GM18909 (cell line): ENCODE measurements around the gene TRAIP.
"Not testable (repeated sequence)": the region's sequence is repeated elsewhere in the genome, so short reads cannot be mapped to it uniquely, and the experiment has no call there.

Experiments used
- ATAC-seq: cut with Tn5 transposase; IDR thresholded peaks from one replicate; pipeline ENCODE4 v1.9.1; 2021; ENCODE audit warnings: mild to moderate bottlenecking; ENCODE audit not compliant: unreplicated experiment, poor library complexity

The TRAIP gene

GRCh38 chr3:49831341-49831740, 25.0 kb downstream of the TRAIP start:
- ATAC-seq: no peak

DNA sequence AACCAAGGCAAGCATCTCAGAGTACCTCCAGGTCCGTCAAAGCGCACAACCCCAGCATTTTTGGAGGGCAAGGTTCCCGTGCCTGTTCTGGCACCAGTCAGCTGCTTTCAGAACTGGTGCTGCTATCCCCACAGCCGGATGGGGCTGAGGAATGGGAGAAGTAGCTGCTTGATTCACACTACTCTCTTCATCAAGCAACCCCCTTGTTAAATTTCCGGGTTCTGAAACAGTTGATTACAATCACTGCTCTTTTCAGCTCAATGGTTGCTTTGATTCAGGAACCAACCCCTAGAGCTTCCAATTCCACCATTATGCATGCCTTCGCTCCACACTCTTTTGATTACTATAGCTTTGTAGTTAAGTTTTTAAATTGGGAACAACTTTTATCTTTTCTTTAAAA, 30.3 kb downstream of the TRAIP start:
- no peak for ATAC-seq

DNA sequence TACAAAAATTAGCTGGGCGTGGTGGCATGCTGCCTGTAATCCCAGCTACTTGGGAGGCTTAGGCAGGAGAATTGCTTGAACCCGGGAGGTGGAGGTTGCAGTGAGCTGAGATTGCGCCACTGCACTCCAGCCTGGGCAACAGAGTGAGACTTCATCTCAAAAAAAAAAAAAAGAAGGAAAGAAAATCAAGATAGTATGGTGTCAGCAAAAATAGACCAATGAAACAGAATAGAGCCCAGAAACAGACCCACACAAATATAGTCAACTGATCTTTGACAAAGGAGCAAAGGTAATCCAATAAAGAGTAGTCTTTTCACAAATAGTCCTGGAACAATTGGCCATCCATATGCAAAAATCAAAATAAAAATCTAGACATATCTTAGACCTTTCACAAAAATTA, 33.2 kb downstream of the TRAIP start:
- ATAC-seq: not testable (repeated sequence)

GRCh38 chr3:49813497-49814174, 42.7 kb downstream of the TRAIP start, which contains the start of gene UBA7:
Gene UBA7 (minus strand): TSS chr3:49813953. CDS start chr3:49813787, 166 bp downstream.
- ATAC-seq: peak; percentile 79

DNA sequence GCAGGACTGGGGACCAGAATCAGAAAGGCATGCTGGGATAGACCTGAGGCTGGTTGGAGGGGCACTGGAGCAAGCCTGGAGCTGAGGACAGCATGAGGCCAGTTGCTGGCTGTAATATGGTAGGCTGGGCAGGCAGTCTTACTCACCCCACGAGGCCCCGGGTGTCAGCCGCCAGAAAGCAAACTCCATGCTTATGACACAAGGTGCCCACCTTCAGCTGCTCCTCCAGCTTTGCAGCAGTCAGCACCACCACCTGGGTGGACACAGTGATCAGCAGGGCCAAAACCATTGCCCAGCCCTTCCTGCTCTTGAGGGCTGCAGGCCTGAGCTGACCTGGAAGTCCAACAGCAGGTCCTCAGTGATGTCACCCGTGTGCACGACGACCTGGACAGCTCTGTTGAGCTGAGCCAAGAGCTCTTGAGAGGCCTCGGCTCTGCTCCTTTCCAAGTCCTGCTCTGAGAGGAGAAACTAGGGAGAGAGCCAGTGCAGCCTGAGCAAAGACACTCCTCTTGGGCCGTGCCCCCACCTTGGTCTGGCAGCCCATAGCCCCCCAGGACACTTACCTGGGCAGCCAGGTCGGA, 43.4 kb downstream of the TRAIP start:
- ATAC-seq: no peak

DNA sequence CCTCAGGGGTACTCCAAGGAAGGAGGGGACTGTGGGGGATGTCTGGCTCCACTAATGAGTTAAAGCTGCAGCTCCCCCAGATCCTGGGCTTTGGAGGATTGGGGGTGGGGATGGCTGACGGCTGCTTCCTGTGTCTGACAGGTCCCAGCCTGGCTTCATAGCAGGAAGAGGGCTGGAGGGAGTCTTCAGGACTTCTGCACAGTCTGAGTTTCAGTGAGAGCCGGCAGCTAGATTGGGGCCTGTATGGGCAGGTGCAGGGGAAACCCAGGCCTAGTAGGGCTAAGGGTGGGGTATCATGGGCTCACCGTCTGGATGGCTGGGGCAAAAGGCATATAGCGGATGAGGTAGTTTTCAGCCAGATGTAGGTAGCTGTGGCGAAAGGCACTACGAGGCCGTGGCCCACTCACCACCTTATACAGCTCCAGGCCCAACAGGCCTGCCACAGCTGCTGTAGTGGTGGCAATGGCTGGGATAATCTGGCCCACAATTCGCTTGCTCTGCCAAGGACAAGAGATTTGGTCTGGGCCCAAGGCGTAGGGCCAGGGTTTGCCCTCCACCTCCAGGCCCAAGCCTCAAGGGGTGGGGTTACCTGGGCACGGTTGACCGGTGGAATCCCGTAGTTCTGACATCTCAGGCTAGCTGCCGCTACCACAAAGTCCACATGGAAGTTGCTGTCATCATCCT, 48.8 kb downstream of the TRAIP start:
- no peak for ATAC-seq

DNA sequence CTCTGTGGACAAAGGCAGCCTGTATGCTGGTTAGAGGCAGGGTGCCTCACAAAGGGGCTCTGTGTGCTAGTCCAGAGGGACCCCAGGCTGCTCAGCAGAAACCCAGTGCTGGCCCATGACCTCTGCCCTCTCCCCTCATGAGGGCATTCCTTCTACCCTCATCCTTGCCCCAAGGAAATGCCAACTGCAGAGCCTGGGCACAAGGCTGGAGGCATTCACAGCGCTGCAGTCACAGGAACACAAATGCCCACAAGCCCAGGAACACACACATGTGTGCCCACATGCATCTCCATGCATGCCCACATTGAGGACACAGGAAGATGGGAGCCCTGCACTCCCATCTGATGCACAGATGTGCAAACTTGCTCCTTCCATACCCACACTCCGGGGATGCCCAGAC, 49.5 kb downstream of the TRAIP start:
- no peak for ATAC-seq

GRCh38 chr3:49805897-49806701, 50.3 kb downstream of the TRAIP start:
- no peak for ATAC-seq

- no peak for ATAC-seq
Observed at GRCh38 chr3:49805367-49805782, 51.0 kb downstream of the TRAIP start.

DNA sequence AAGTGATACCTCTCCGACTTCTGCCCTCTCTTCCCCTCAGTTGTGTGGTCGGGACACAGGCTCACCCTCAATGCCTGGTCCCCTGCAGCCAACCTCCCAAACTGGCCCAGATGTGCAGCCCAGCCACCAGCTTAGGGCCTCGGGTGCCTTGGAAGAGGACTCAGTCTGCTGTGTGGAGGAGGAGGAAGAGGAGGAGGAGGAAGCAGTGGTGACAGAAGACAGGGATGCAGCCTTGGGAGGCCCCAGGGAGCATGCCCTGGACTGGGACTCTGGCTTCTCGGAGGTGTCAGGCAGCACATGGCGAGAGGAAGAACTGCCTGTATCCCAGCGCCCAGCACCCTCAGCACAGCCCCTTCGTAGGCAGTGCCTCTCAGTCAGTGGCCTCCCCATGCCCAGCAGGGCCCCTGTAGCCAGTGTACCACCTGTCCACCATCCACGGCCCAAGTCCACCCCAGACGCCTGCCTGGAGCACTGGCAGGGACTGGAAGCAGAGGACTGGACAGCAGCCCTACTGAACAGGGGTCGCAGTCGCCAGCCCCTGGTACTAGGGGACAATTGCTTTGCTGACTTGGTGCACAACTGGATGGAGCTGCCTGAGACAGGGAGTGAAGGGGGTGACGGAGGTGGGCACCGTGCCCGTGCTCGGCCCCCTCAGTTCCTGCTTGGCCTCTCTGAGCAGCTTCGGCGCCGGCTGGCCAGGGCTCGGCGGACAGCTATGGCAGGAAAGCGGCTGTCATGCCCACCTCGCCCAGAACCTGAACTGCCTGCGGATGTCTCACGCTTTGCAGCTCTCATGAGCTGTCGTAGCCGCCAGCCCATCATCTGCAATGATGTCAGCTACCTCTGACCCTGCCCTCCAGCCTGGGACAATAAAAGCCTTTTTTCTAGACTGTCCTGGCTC, 52.0 kb downstream of the TRAIP start:
- no peak for ATAC-seq

- peak; percentile 12 for ATAC-seq
Observed at GRCh38 chr3:49803465-49804140, 52.8 kb downstream of the TRAIP start.

DNA sequence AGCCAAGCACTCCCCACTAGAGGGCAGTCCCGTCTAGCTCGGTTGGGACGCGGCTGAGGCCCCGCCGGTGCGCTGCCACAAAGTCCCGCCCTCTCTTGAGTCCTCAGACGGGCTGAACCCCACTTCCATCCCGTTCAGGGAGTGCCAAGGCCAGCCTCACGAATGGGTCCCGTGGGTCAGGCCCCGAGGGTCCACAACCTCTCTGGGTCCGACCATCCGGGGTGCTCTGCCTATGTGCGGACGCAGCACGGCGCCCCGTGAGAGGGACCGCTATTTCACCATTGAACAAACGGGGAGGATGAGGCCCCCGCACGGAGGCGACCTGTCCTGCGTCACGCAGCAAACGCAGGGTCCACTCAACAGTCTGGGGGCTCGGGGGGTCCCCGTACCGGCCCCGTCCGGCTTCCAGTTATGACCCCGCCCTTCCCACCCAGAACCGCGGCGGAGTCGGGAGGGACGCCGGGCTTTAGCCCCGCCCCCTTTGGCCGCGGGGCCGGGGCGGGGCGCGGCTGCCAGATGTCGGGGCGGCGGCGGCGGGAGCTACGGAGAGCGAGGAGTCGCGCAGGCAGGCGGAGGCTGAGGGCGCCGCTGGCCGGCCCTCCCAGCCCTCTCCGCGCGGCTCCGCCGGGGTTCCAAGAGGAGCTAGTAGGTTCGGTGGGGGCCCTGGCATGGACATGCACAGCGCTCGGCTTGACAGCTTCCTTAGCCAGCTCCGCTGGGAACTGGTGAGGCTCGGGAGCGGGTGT, 53.5 kb downstream of the TRAIP start, which contains the start of gene INKA1:
INKA1 (plus strand) TSS at position 543 of the 746 bp plus-strand sequence; CDS start at position 675, 132 bp downstream.
- ATAC-seq: peak; percentile 64

- ATAC-seq: no peak
Observed at GRCh38 chr3:49801160-49801559, 55.2 kb downstream of the TRAIP start.

DNA sequence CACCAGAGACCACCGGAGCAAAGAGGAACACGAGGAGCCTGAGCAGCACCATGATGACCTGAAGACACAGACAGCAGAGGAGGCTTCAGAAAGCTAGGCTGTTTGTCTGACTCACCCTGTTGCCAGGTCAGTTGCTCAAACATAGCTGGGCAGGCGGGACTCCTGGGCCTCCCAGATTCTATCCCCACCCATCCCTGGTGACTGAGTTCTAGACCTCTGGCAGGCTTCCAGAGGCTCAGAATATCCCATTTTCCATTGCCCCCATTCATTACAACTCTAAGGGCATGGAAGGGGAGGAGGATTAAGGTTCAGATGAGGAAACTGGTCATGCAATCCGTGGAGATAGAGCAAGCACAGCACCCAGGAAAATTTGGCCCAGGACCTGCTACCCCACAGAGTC, 56.6 kb downstream of the TRAIP start, which contains the start of gene CDHR4:
CDHR4 (minus strand) TSS at position 113 of the 400 bp plus-strand sequence; CDS start at position 52, 61 bp downstream.
- ATAC-seq: no peak

DNA sequence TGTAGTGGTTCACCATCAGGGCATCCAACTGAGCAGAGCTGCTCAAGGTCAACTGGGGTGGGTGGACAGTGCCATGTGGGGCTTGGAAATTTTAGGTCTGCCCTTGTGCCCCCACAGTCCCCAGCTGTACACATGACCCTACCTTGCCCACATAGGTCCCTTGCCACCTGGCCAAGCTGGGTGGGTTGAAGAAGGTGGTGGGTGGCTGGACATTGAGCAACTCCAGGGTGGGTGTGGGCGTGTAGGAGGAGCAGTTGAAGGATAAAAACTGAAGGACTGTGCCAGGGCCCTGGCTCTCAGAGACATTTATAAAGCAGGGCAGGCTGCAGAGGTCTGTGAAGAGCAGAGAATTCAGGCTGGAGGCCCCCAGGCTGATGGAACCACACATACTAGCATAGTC, 57.3 kb downstream of the TRAIP start:
- no peak for ATAC-seq

DNA sequence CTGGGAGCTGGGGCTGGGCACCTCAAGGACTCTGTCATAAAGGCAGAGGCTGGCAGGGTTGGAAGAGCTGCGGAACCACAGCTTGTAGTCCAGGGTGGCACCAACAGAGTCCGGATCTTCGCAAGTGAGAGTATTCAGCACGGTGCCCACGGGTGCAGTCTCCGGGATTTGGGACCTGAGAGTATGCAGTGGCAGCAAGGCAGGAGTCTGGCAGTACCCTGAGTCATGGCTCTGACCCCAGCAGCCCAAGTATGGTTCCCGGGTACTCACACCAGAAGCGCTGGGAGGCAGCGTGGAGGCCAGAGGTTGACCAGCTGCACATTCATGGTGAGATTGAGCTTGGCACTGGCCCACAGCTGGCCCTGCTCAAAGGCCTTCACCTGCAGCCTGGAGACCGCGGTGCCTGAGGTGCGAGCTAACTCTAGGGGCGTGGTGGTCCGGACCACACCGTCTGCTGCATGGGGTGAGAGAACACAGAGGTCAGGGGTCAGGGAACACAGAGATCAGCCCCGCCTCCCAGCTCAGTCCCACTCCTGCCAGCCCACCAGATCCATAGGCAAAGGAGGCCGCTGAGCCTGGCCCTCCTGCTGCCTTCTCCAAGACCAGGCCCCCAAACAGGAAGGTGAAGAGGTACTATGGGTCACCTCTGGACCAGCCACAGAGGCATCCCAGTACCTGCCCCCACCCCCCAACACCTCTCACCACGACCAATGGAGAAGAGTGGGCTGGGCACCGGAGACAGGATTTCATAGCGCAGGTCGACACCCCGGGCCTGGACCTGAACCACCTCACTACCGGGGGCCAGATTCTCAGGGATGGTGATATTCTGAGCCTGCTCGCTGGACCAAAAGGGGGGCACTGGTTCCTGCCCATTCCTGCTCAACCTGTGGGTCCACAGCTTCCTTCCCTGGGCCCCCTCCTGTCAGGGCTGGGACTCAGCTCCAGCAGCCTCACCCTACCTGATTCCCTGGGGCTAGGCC, 61.1 kb downstream of the TRAIP start:
- no peak for ATAC-seq

DNA sequence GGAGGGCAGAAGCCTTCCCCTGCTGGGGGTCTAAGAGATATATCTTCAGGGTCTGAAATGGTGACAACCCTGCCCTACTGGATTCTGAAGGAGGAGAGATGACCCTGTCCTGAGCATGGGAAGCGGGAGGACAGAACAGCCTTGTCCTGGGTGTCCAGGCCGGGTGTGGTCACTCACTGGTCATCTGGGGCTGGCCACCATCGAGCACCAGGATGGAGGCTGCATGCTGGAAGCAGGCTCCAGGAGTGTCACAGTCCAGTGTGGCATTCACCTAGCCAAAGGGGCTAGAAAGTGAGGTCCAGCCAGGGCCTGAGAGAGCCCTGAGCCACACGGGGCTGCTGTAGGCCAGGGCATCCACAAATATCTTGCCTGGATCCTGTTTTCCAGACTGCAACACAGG, 61.9 kb downstream of the TRAIP start:
- no peak for ATAC-seq
